HUDEP-2 (cell line): Measurements from ENCODE around the gene LEFTY1.

Source experiments
- DNase-seq, 76 experiments: peaks; one replicate each; lab custom pipeline; 2025; ENCODE audit not compliant: unreplicated experiment in 76 of 76; lab: John Stamatoyannopoulos, UW

LEFTY1 gene

GRCh38 chr1:225876900-225877510 lies 11.9 kb downstream of the LEFTY1 start:
- no peak for DNase-seq

GRCh38 chr1:225875044-225875815 lies 13.7 kb downstream of the LEFTY1 start:
- no peak for DNase-seq

DNA sequence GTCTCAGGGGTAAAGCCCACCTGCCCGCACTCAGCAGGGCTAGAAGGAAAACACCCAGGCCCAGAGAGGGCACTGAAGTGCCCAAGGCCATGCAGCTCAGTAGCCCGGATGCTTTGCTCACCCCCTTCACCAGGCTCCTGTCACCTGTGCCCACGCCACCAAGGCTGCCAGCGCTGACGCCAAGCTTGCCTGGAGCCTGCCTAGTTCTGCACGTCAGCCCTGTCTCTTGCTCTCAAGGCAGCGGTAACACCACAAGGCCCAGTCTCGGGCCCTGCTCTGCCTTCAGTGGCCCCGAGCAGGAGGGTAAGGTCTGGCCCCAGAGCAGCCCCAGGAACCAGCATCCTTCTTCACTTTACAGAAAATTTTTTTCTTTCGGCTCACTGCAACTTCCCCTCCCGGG lies 14.5 kb downstream of the LEFTY1 start:
- DNase-seq, result no peak

DNA sequence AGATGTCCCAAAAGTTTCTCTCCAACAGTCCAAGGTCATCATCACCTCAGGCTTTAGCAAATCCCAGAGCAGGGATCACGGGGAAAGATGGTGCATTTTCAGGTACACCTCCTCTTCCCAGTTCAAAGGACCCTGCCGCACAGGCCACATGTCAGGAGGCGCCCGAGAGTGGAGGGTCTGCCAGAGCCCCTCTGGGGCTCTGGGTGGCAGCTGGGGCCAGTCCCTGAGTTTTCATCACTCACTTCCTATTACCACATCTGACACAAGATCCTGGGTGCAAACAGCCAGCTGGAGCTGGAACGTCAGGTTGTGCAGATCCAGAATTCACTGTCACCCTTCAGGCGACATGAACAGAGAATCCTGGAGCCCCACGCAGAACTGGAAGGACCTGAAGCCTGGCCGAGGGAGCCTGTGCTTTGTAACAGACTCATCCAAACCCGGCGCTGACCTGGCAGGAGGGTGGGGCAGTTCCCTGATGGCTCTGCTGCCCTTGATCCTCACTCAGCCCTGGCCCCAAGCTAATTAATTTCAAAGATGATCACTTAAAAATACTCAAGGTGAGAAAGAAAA lies 15.6 kb downstream of the LEFTY1 start:
- DNase-seq, result no peak

GRCh38 chr1:225872075-225872430 lies 16.9 kb downstream of the LEFTY1 start:
- no peak for DNase-seq

DNA sequence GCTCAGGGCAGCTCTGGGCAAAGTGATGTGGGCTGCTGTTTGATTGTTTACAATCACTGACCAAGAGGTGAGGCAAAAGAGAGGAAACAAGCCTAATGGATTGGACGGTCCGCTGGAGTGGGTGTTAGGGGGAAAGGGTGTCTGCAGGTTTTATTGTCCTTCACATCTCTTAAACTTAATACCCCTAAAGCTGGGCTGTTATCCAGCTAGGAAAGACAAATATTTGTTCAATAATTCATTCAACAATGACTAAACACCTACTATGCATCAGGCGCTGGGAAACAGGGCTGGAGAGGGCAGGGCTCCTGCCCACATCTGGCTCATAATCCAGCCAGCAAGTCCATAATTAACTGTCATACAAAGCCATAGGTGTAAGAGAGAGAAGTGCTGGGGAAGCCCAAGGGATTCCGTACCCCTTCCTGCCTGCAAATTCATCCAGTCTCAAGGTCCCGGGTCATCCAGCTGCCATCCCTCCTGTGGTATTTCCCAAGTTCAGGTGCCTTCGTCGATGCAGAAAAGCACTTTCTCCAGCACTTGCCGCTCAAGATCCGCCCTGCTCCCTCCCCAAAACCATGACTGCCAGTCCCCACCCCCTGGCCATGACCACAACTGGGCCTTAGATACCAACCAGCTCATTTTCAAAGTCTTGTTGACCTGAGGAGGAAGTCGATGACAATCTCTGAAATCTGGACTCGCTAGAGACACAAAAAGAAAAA lies 17.4 kb downstream of the LEFTY1 start:
- no peak for DNase-seq

- no peak for DNase-seq
Measured at GRCh38 chr1:225870911-225871310, 18.0 kb downstream of the LEFTY1 start.

GRCh38 chr1:225868631-225869330 lies 20.2 kb downstream of the LEFTY1 start:
- DNase-seq, result no peak

DNA sequence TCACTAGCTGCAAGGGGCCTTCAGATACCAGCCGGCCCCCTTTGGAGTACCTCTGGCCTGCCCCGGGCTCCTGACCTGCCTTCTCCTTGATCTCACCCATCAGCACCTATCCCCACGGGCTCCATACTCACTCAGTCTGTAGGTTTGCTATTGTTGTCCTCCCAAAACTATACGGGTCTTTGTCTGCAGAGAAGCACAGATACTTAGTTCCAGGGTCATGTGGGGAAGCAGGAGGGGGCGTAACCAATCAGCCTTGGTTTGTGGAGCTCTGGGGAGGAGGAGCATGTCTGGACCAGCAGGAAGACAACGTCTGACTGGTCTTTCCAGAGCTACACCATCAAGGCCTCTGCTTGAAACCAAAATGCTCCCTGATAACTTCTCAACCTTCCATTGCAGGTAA lies 22.0 kb downstream of the LEFTY1 start:
- DNase-seq, result no peak

DNA sequence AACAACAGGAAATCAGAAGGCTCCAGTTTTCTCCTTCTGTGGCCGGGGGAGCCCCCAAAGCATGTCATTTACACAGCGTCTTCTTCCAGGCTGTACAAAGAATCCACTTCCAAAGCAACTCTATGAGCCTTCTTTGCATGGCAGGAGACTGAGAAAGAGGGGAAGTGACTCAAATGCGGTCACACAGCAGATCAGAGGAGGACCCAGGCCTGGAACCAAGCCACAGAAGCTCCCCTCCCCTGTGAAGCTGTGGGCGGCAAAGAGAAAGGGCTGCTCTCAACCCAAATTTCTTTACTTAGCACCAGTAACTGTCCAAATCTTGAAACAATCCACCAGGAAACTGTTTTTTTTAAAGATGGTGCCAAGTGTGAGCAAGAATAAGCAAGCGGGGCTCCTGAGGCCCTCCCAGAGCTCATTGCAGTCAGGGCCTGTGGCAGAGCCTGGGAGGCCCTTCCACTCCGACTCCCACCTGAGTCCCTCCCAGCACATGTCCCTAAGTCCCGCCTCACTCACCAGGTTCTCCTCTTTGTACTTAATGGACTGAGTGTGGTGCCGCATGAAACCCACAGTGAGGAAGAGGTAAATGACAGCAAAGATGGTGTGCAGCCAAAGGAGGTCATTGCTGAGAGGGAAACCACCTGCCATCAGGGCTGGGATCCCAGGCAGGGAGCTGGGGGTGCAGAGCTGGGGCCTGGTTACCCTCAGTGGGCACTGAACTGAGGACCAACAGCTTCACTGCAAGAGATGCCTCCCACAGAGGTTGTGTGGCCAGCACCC lies 22.7 kb downstream of the LEFTY1 start:
- peak in 4 of 76 experiments; percentile 5 to 12 (median 8) for DNase-seq

- DNase-seq, result no peak
Measured at GRCh38 chr1:225865514-225865913, 23.4 kb downstream of the LEFTY1 start.

DNA sequence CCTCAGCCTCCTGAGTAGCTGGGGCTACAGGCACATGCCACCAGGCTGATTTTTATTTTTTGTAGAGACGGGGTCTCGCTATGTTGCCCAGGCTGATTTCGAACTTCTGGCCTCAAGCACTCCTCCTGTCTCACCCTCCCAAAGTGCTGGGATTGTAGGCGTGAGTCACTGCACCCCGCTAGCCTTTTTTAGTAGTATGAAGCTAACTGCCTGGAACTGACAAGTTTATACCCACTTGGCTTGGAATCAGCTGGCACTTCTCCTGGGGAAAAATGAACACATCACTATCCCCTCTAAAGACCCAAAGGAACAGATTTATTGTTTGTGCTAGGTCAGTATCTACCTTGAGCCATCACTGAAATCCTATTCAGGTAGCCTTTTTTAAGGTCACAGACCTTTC lies 25.8 kb downstream of the LEFTY1 start:
- no peak for DNase-seq

GRCh38 chr1:225862581-225862950 lies 26.4 kb downstream of the LEFTY1 start:
- DNase-seq, result no peak

DNA sequence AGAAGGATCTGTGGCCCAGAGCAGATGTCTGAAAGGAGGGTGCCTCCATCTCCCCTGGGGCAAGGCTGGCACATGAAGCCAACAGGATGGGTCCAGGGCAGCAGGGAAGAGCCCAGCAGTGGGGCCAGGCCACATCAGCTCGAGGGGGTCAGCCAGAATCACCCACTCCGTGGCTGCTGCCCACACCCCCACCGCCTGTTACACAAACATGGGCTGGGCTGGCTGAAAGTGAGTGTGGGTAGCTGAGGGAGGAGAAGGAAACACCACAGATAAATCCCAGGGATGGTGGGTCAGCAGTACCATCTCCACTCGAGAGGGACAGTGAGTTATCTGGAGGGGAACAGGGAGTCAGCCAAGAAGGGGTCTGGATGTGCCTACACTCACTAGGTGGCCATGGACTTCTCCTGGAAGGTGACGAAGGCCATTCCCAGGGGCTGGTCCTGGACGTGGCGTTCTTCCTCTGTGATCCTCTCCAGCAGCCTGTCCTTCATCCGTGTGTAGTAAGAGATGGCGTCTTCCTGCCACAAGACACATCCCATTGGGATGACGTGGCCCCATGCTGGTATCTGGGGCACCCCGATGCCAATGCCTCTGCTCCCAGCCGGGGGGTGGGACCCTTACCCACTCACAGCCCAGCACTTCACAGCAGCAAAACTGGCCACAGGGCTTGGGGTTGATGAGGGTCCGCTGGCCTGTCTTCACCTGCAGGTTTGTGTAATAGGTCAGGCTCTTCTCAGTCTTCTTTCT lies 26.9 kb downstream of the LEFTY1 start:
- DNase-seq, result no peak

GRCh38 chr1:225860876-225861441 lies 28.0 kb downstream of the LEFTY1 start:
- no peak for DNase-seq

GRCh38 chr1:225860107-225860506 lies 28.8 kb downstream of the LEFTY1 start:
- DNase-seq, result no peak

DNA sequence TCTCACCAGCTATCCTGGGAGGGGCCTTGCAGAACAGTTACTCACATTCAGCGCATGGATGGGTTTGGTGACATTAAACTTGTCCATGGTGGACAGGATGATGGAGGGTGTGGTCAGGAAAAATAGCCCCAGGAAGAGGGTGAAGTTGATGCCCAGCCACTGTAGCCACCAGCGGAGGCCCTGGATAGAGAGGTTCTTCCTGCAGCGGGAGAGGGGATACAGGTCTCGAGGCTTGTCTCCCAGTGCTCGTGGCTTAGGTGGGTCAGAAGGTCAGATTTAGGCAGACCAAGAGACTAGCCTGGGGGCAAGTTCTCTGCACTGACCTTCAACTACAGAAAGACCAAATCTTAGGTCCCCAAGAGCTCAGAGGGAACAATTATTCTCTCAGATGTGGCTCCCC lies 29.8 kb downstream of the LEFTY1 start:
- no peak for DNase-seq

DNA sequence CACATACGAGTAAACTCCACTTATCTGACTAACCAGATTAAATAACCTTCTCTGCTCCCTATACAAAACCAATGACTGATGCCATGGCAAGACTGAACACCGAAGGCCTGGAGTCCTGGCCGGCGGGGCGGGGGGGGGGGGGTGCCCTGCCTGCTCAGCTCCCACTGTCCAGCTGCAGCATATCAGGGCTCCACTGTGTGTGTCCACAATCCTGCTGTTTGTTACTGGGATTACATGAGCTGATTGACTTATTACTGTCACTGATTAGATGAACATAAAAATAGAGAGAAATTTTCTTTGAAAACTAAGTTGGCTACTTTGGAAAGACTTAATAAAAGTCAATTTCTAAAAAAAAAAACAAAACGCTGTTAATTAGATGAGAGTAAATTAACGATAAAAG lies 31.7 kb downstream of the LEFTY1 start:
- DNase-seq, result no peak
